ENCODE measurements around the gene SMIM31.

GRCh38 chr4:164725066-164725465, 28.9 kb upstream of the SMIM31 start:
- TF ChIP-seq CTCF (optimal IDR thresholded peaks at IDR 0.05 in 1 of 3, IDR thresholded peaks at IDR 0.05 in 1 of 3, conservative IDR thresholded peaks at IDR 0.05 in 1 of 3; ENCODE audit: extremely low read depth in 1 of 3, insufficient read depth in 2 of 3, low read length in 3 of 3) (no peak), EZH2 (IDR thresholded peaks at IDR 0.05; ENCODE audit: low read length) (no peak)

All from keratinocyte (primary cell).